SK-N-SH (cell line): ENCODE results near the gene CLRN3.

Experiments used
- EP300 ChIP-seq, 2 experiments: IDR thresholded peaks; 2 replicates each; pipeline versions ENCODE4 v1.4.0 to v1.6.1; 2012; ENCODE audit warnings: borderline replicate concordance in 1 of 2, low read depth in 1 of 2, low read length in 1 of 2
- SMC3 ChIP-seq: IDR thresholded peaks from 2 replicates; pipeline ENCODE4 v1.6.1; 2012; ENCODE audit warnings: low read depth, low read length, improper control_type of control experiment

DNA sequence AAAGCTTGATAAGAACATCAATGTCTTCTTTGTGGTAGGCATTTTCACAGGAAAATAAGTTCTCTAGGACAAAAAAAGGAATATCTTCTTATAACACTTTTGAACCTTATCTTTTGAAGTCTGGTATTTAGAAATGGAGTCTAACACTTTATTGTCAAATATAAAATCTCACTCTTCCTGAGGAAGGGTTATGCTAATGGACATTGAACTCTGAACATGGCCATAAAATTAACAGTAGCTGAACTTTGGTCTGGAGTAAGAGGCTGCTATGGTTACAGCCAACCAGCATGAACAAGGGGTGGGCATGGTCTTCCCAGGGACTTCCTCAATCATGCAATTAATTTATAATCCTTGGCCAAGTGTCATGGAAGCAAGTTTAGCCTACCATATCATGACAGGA lies at the start of gene CLRN3:
- TF ChIP-seq SMC3 (no peak), EP300 (IDR thresholded peaks at IDR 0.05; ENCODE audit: borderline replicate concordance in 1 of 2, low read depth in 1 of 2, low read length in 1 of 2) (no peak)
